Measurements from ENCODE around the gene ATF7IP.

GRCh38 chr12:14521822-14522221, 156.3 kb downstream of the ATF7IP start:
- TF ChIP-seq, protein P1, sequence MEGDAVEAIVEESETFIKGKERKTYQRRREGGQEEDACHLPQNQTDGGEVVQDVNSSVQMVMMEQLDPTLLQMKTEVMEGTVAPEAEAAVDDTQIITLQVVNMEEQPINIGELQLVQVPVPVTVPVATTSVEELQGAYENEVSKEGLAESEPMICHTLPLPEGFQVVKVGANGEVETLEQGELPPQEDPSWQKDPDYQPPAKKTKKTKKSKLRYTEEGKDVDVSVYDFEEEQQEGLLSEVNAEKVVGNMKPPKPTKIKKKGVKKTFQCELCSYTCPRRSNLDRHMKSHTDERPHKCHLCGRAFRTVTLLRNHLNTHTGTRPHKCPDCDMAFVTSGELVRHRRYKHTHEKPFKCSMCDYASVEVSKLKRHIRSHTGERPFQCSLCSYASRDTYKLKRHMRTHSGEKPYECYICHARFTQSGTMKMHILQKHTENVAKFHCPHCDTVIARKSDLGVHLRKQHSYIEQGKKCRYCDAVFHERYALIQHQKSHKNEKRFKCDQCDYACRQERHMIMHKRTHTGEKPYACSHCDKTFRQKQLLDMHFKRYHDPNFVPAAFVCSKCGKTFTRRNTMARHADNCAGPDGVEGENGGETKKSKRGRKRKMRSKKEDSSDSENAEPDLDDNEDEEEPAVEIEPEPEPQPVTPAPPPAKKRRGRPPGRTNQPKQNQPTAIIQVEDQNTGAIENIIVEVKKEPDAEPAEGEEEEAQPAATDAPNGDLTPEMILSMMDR (IDR thresholded peaks at IDR 0.05; ENCODE audit: low read depth, low read length) = no peak
- TF ChIP-seq POLR2A (IDR thresholded peaks at IDR 0.05; ENCODE audit: extremely low read depth, insufficient read length) = no peak
